B cell (primary cell): ENCODE results near the gene FKBP1B. TPM values are rescaled to one million over a fixed set of nuclear protein-coding genes. Genes with fewer than 3 reads are reported as not detected.

Experiments used
- ATAC-seq: fragments of 200-7000 bp; cut with Tn5 transposase; one replicate; pipeline ENCODE4 v1.10.0; 2021; ENCODE audit warnings: low read depth, mild to moderate bottlenecking, moderate number of reproducible peaks, moderate library complexity
- CTCF ChIA-PET: fragments of 350-600 bp; sonication (Branson Sonifier 250); formaldehyde crosslinking; loops from one replicate; lab custom pipeline; 2021; ENCODE audit warnings: antibody characterized with exemption, inconsistent platforms; lab: Charles Lee
- POLR2A ChIA-PET: fragments of 350-600 bp; sonication (Branson Sonifier 250); formaldehyde crosslinking; loops from one replicate; lab custom pipeline; 2021; ENCODE audit warnings: antibody characterized with exemption; lab: Charles Lee
- DNase-seq: peaks from one replicate; pipeline ENCODE4 v3.0.0; 2013
- H2AFZ ChIP-seq: 2 replicates; pipeline ENCODE4 v1.6.1; 2012; ENCODE audit warnings: mild to moderate bottlenecking, low read depth, low read length; ENCODE audit not compliant: insufficient read depth, poor library complexity, severe bottlenecking
- H3K27ac ChIP-seq, 2 donors: 1 replicate in 1 of 2; 2 replicates in 1 of 2; pipeline ENCODE4 v1.5.1; 2012 to 2013; ENCODE audit warnings: low read length in 2 of 2, mild to moderate bottlenecking in 2 of 2, moderate library complexity in 1 of 2
- H3K27me3 ChIP-seq, 4 experiments: fragments of 200-600 bp in 1 of 4; sonication (generic) in 1 of 4; replicated peaks in 1 of 4; 1 replicate in 2 of 4; 2 replicates in 2 of 4; pipeline versions ENCODE4 v1.6.1 to v1.7.0; 2013 to 2016; ENCODE audit warnings: low read length in 3 of 4, mild to moderate bottlenecking in 2 of 4, mixed read lengths in 1 of 4, moderate library complexity in 1 of 4; ENCODE audit not compliant: insufficient read depth in 4 of 4, control insufficient read depth in 3 of 4; ENCODE audit errors: control extremely low read depth in 1 of 4
- H3K36me3 ChIP-seq, 2 experiments: replicated peaks in 1 of 2; 1 replicate in 1 of 2; 2 replicates in 1 of 2; pipeline versions ENCODE4 v1.6.1 to v1.7.1; 2013; ENCODE audit warnings: low read length in 1 of 2; ENCODE audit not compliant: insufficient read depth in 2 of 2, control insufficient read depth in 1 of 2; ENCODE audit errors: control extremely low read depth in 1 of 2, extremely low read depth in 1 of 2
- H3K4me1 ChIP-seq, 2 donors: fragments of 200-600 bp in 1 of 2; sonication (generic) in 1 of 2; 1 replicate in 1 of 2; 2 replicates in 1 of 2; pipeline versions ENCODE4 v1.5.1 to v1.6.1; 2013 to 2017; ENCODE audit warnings: low read length in 2 of 2; ENCODE audit not compliant: control insufficient read depth in 2 of 2, insufficient read depth in 2 of 2
- H3K4me2 ChIP-seq: replicated peaks from 2 replicates; pipeline ENCODE3; 2012; ENCODE audit warnings: mild to moderate bottlenecking, low read depth, low read length; ENCODE audit not compliant: poor library complexity, severe bottlenecking
- H3K4me3 ChIP-seq, 5 experiments: fragments of 200-600 bp in 1 of 5; sonication (generic) in 1 of 5; 1 replicate in 3 of 5; 2 replicates in 2 of 5; pipeline versions ENCODE4 v1.5.1 to v1.7.0; 2011 to 2016; ENCODE audit warnings: low read length in 4 of 5, mild to moderate bottlenecking in 4 of 5, low read depth in 2 of 5, control low read depth in 1 of 5, moderate library complexity in 1 of 5; ENCODE audit not compliant: insufficient read depth in 1 of 5; ENCODE audit errors: control extremely low read depth in 1 of 5, extremely low read depth in 1 of 5
- H3K79me2 ChIP-seq: fragments of 200-600 bp; sonication (generic); one replicate; pipeline ENCODE4 v1.6.0; 2016; ENCODE audit warnings: low read length; ENCODE audit not compliant: control insufficient read depth, insufficient read depth
- H3K9ac ChIP-seq: fragments of 200-600 bp; sonication (generic); 2 replicates; pipeline ENCODE4 v1.6.1; 2017; ENCODE audit warnings: mild to moderate bottlenecking, low read length, moderate library complexity
- H3K9me3 ChIP-seq, 3 donors: one replicate each; pipeline versions ENCODE4 v1.6.1 to v1.7.1; 2013; ENCODE audit warnings: low read length in 2 of 3; ENCODE audit not compliant: control insufficient read depth in 2 of 3, insufficient read depth in 1 of 3; ENCODE audit errors: control extremely low read depth in 1 of 3
- H4K20me1 ChIP-seq: 2 replicates; pipeline ENCODE4 v1.6.0; 2012; ENCODE audit warnings: mild to moderate bottlenecking, low read length; ENCODE audit not compliant: insufficient read depth, control insufficient read depth, poor library complexity, severe bottlenecking
- H3K27ac Mint-ChIP-seq: one replicate; pipeline ENCODE4 v1.8.0; 2021; ENCODE audit warnings: mixed read lengths
- H3K27me3 Mint-ChIP-seq: one replicate; pipeline ENCODE4 v1.8.0; 2021; ENCODE audit warnings: mixed read lengths
- H3K4me1 Mint-ChIP-seq: one replicate; pipeline ENCODE4 v1.8.0; 2021; ENCODE audit warnings: mixed read lengths
- H3K4me3 Mint-ChIP-seq: one replicate; pipeline ENCODE4 v1.8.0; 2021; ENCODE audit warnings: mixed read lengths
- H3K9me3 Mint-ChIP-seq: one replicate; pipeline ENCODE4 v1.8.0; 2022; ENCODE audit warnings: mixed read lengths; ENCODE audit not compliant: insufficient read depth
- EZH2 ChIP-seq: IDR thresholded peaks from 2 replicates; pipeline ENCODE4 v1.6.1; 2012; ENCODE audit warnings: borderline replicate concordance, low read depth, mild to moderate bottlenecking, moderate library complexity, low read length; ENCODE audit not compliant: insufficient read depth, poor library complexity, severe bottlenecking
- WGBS: methylation state at CpG from one replicate; pipeline ENCODE4 v1.1.5; 2013; ENCODE audit warnings: missing lambda C conversion rate; ENCODE audit not compliant: insufficient coverage; 5-methylcytosine and 5-hydroxymethylcytosine counted together
- intact Hi-C: fragments of 100-400 bp; cut with micrococcal nuclease; formaldehyde crosslinking; loops from one replicate; pipeline ENCODE4 v1.10.0; 2022
- polyA plus RNA-seq: library from polyadenylated mRNA; depleted of rRNA; stranded (reverse); fragments of >200 nt; gene quantifications from 2 replicates; pipeline ENCODE4 v1.2.3, GENCODE V29; 2012
- total RNA-seq, 2 donors: library from RNA; stranded (reverse); fragments of 120-200 nt in 1 of 2; gene quantifications; 1 replicate in 1 of 2; 2 replicates in 1 of 2; pipeline versions ENCODE4 v1.2.3 to v1.2.4, GENCODE V29; 2013 to 2022
- TF ChIP-seq, protein P1 (sequence below): fragments of 200-600 bp; IDR thresholded peaks from one replicate; pipeline ENCODE4 v1.8.0; 2022; ENCODE audit warnings: antibody characterized with exemption, mild to moderate bottlenecking

The FKBP1B gene
- total and polyA plus RNA-seq, 2 donors (not counting 1 experiment from before 2014, with no cell fraction given): 0.85 to 3.8 TPM

DNA sequence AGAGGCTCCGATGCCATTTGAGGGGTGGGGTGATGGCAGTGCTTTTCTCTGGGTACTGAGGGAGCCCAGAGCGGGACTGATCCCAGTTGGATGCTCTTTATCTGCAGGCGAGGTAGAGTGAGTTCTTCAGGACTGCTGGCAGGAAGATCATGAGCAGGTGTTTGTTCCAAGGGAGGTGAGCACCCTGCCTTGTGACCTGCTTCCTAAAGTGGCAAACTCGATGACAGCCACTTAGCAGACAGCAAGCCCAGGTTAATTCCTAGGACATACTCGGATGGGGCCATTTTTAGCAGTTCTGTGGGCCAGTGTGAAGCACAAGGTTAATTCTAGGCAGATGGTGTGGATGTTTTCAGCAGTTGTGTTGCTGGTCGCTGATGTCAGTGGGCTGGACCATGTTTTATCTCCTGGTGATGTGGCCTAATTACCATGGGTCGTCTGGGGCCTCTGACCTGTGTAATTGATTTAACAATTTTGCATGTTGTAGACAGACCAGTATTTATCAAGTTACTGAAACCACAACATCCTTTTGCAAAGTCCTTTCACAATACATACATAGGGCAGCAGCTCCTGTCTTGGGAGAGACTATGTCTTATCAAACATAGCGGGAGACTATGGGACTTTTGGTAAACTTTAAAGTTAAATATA lies 4.9 kb downstream of the FKBP1B start:
- no peaks in the 10 kb centered on the region for H3K36me3 ChIP-seq
- no peaks in the 10 kb centered on the region for H4K20me1 ChIP-seq
- peaks cover 0 to 6% (median 0%) of the 10 kb centered on the region in 3 donors for H3K9me3 ChIP-seq
- Mint-ChIP-seq H3K4me3 (no peak overlapping the region), H3K27ac (no peak overlapping the region), H3K27me3 (no peaks in the 10 kb centered on the region), H3K9me3 (peaks cover 2% of the 10 kb centered on the region), H3K4me1 (no peaks in the 10 kb centered on the region)
- H3K27me3 ChIP-seq: peaks cover 0 to 8% (median 0%) of the 10 kb centered on the region in 4 experiments
- no peak overlapping the region for H3K4me3 ChIP-seq
- 97% methylated on average over 5 of the region's 8 CpGs for WGBS
- no peak for TF ChIP-seq EZH2
- TF ChIP-seq, protein P1, sequence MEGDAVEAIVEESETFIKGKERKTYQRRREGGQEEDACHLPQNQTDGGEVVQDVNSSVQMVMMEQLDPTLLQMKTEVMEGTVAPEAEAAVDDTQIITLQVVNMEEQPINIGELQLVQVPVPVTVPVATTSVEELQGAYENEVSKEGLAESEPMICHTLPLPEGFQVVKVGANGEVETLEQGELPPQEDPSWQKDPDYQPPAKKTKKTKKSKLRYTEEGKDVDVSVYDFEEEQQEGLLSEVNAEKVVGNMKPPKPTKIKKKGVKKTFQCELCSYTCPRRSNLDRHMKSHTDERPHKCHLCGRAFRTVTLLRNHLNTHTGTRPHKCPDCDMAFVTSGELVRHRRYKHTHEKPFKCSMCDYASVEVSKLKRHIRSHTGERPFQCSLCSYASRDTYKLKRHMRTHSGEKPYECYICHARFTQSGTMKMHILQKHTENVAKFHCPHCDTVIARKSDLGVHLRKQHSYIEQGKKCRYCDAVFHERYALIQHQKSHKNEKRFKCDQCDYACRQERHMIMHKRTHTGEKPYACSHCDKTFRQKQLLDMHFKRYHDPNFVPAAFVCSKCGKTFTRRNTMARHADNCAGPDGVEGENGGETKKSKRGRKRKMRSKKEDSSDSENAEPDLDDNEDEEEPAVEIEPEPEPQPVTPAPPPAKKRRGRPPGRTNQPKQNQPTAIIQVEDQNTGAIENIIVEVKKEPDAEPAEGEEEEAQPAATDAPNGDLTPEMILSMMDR: no peak
- no peak overlapping the region for H2AFZ ChIP-seq
- H3K79me2 ChIP-seq: no peaks in the 10 kb centered on the region
- intact Hi-C loops: no loop called here
- H3K4me2 ChIP-seq: no peak overlapping the region
- no peak overlapping the region for H3K27ac ChIP-seq
- H3K9ac ChIP-seq: no peak overlapping the region
- POLR2A ChIA-PET: no interaction called here
- H3K4me1 ChIP-seq: peaks cover 5 to 6% of the 10 kb centered on the region in 2 donors
- DNase-seq: no peak
- no peak for ATAC-seq
- CTCF ChIA-PET: no interaction called here

DNA sequence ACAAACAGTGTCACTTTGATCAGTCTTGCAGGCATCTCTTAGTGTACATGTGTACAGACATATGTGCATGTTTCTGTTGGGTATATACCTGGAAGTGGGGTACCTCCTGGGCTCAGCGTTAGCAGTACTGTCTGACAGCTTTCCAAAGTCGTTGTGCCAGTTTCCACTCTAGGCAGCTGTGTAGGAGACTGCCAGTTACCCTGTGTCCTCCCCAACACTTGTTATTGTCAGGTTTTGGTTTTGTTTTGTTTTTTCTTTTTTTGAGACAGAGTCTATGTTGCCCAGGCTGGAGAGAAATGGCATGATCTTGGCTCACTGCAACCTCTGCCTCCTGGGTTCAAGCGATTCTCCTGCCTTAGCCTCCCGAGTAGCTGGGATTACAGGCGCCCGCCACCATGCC lies 6.2 kb downstream of the FKBP1B start:
- Histone ChIP-seq H4K20me1 (no peaks in the 10 kb centered on the region), H3K79me2 (no peaks in the 10 kb centered on the region), H3K27me3 (no peaks in the 10 kb centered on the region), H3K27ac (no peak overlapping the region), H3K4me3 (no peak overlapping the region), H2AFZ (no peak overlapping the region), H3K4me2 (no peak overlapping the region), H3K9me3 (peaks cover 0 to 6% (median 0%) of the 10 kb centered on the region in 3 donors), H3K36me3 (no peaks in the 10 kb centered on the region), H3K9ac (no peak overlapping the region), H3K4me1 (no peaks in the 10 kb centered on the region)
- DNase-seq (no peak), ATAC-seq (no peak)
- TF ChIP-seq, protein P1: no peak
- TF ChIP-seq EZH2: no peak
- Mint-ChIP-seq H3K9me3 (peaks cover 2% of the 10 kb centered on the region), H3K27me3 (no peaks in the 10 kb centered on the region), H3K27ac (no peak overlapping the region), H3K4me3 (no peak overlapping the region), H3K4me1 (no peaks in the 10 kb centered on the region)
- intact Hi-C loops: no loop called here
- 93% methylated on average over 6 of the region's 6 CpGs for WGBS
- ChIA-PET CTCF (no interaction called here), POLR2A (no interaction called here)
